Neural progenitor cell (in vitro differentiated cells): ENCODE data around the gene OTULIN.

ENCODE experiments used
- EZH2 ChIP-seq: fragments of 200-600 bp; sonication (generic); IDR thresholded peaks from 2 replicates; pipeline ENCODE4 v1.6.1; 2017; ENCODE audit warnings: antibody characterized with exemption, mild to moderate bottlenecking, moderate library complexity
- EZH2phosphoT487 ChIP-seq: fragments of 200-600 bp; sonication (generic); IDR thresholded peaks from 2 replicates; pipeline ENCODE4 v1.6.1; 2017; ENCODE audit warnings: antibody characterized with exemption
- TF ChIP-seq, protein P1 (sequence below): fragments of 200-600 bp; sonication (generic); IDR thresholded peaks from 2 replicates; pipeline ENCODE4 v1.5.1; 2017; ENCODE audit warnings: antibody characterized with exemption, mild to moderate bottlenecking

DNA sequence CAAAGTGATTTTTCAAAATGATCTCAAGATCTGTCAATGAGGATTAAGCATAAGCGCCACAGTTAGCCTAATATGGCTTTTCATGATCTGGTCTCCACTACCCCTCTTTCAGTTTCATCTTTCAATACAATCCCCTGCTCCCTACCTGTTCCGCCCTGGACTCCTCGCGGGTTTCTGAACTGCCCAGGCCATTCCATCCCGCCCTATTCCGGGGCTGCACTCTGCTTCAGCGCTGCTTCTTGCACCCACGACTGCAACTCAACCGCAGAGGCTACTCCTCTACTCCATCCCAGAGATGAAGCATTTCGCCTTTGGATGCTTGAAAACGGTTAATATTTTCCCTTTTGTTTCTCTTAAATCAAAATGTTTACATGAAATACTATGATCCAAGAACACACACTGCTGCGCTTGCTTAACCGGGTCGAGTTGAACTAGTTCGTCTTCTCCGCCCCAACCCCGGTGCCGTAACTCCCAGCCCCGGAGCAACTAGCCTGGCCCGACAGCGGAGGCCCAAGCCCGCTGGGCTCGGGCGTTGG is 716 bp upstream of the OTULIN start:
- TF ChIP-seq EZH2 (no peak), EZH2phosphoT487 (no peak)
- TF ChIP-seq, protein P1, sequence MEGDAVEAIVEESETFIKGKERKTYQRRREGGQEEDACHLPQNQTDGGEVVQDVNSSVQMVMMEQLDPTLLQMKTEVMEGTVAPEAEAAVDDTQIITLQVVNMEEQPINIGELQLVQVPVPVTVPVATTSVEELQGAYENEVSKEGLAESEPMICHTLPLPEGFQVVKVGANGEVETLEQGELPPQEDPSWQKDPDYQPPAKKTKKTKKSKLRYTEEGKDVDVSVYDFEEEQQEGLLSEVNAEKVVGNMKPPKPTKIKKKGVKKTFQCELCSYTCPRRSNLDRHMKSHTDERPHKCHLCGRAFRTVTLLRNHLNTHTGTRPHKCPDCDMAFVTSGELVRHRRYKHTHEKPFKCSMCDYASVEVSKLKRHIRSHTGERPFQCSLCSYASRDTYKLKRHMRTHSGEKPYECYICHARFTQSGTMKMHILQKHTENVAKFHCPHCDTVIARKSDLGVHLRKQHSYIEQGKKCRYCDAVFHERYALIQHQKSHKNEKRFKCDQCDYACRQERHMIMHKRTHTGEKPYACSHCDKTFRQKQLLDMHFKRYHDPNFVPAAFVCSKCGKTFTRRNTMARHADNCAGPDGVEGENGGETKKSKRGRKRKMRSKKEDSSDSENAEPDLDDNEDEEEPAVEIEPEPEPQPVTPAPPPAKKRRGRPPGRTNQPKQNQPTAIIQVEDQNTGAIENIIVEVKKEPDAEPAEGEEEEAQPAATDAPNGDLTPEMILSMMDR, result no peak
